Neutrophil (primary cell): ENCODE measurements around the gene ELAC2.

ENCODE experiments used
- H3K27ac ChIP-seq: fragments of 200-600 bp; sonication (generic); 2 replicates; pipeline ENCODE4 v1.5.1; 2016; ENCODE audit warnings: mild to moderate bottlenecking, moderate library complexity
- H3K27me3 ChIP-seq: fragments of 200-600 bp; sonication (generic); 2 replicates; pipeline ENCODE4 v1.6.0; 2016; ENCODE audit warnings: mild to moderate bottlenecking
- H3K36me3 ChIP-seq: fragments of 200-600 bp; sonication (generic); 2 replicates; pipeline ENCODE4 v1.5.1; 2017
- H3K4me1 ChIP-seq, 2 experiments: fragments of 200-600 bp in 1 of 2; sonication (generic) in 1 of 2; 1 replicate in 1 of 2; 2 replicates in 1 of 2; pipeline versions ENCODE4 v1.5.1 to v1.6.1; 2013 to 2016; ENCODE audit warnings: low read depth in 1 of 2, low read length in 1 of 2, mild to moderate bottlenecking in 1 of 2, moderate library complexity in 1 of 2; ENCODE audit not compliant: control insufficient read depth in 1 of 2, insufficient read depth in 1 of 2
- H3K4me3 ChIP-seq, 2 experiments: fragments of 200-600 bp in 1 of 2; sonication (generic) in 1 of 2; 1 replicate in 1 of 2; 2 replicates in 1 of 2; pipeline ENCODE4 v1.5.1; 2013 to 2016; ENCODE audit warnings: low read depth in 1 of 2, low read length in 1 of 2, mild to moderate bottlenecking in 1 of 2, moderate library complexity in 1 of 2
- H3K9me3 ChIP-seq: fragments of 200-600 bp; sonication (generic); 2 replicates; pipeline ENCODE4 v1.5.1; 2016
- CTCF ChIP-seq: fragments of 200-600 bp; sonication (generic); IDR thresholded peaks from 2 replicates; pipeline ENCODE4 v1.5.1; 2016; ENCODE audit warnings: antibody characterized with exemption

Gene ELAC2

GRCh38 chr17:13047011-13047606 is 29.3 kb upstream of the ELAC2 start:
- H3K4me1 ChIP-seq = no peaks in the 10 kb centered on the region
- H3K4me3 ChIP-seq = no peak overlapping the region
- no peaks in the 10 kb centered on the region for H3K9me3 ChIP-seq
- no peaks in the 10 kb centered on the region for H3K27me3 ChIP-seq
- TF ChIP-seq CTCF = no peak
- no peak overlapping the region for H3K27ac ChIP-seq
- H3K36me3 ChIP-seq = no peaks in the 10 kb centered on the region

- H3K4me3 ChIP-seq = no peak overlapping the region
- no peaks in the 10 kb centered on the region for H3K36me3 ChIP-seq
- no peaks in the 10 kb centered on the region for H3K4me1 ChIP-seq
- no peaks in the 10 kb centered on the region for H3K9me3 ChIP-seq
- H3K27me3 ChIP-seq = no peaks in the 10 kb centered on the region
- TF ChIP-seq CTCF = no peak
- H3K27ac ChIP-seq = no peak overlapping the region
Measured at GRCh38 chr17:13046361-13046760, 28.5 kb upstream of the ELAC2 start.

GRCh38 chr17:13044572-13045065 is 26.8 kb upstream of the ELAC2 start:
- Histone ChIP-seq H3K36me3 (no peaks in the 10 kb centered on the region), H3K9me3 (no peaks in the 10 kb centered on the region), H3K27me3 (peaks cover 8% of the 10 kb centered on the region), H3K27ac (no peak overlapping the region), H3K4me1 (no peaks in the 10 kb centered on the region), H3K4me3 (no peak overlapping the region)
- TF ChIP-seq CTCF = no peak

- H3K27ac ChIP-seq = no peak overlapping the region
- peaks cover 15% of the 10 kb centered on the region for H3K27me3 ChIP-seq
- H3K36me3 ChIP-seq = no peaks in the 10 kb centered on the region
- no peak for TF ChIP-seq CTCF
- H3K4me1 ChIP-seq = no peaks in the 10 kb centered on the region
- H3K9me3 ChIP-seq = no peaks in the 10 kb centered on the region
- no peak overlapping the region for H3K4me3 ChIP-seq
Measured at GRCh38 chr17:13038931-13039665, 21.3 kb upstream of the ELAC2 start.

GRCh38 chr17:13036751-13037150 is 18.9 kb upstream of the ELAC2 start:
- TF ChIP-seq CTCF = no peak
- Histone ChIP-seq H3K9me3 (no peaks in the 10 kb centered on the region), H3K36me3 (no peaks in the 10 kb centered on the region), H3K4me3 (no peak overlapping the region), H3K27ac (no peak overlapping the region), H3K27me3 (peaks cover 15% of the 10 kb centered on the region), H3K4me1 (peaks cover 2 to 5% of the 10 kb centered on the region in 2 experiments)
